Measurements from ENCODE around the gene LRP1B. TPM values are rescaled to one million over a fixed set of nuclear protein-coding genes. Genes with fewer than 3 reads are reported as not detected.

LRP1B gene
- total and polyA plus RNA-seq, 8 donors = 0.03 to 1.6 (median 0.84) TPM

- Histone ChIP-seq H3K9me3 (no peaks in the 10 kb centered on the region), H3K27me3 (no peaks in the 10 kb centered on the region), H3K4me1 (no peaks in the 10 kb centered on the region), H3K4me3 (no peak overlapping the region), H3K27ac (no peak overlapping the region), H3K36me3 (no peaks in the 10 kb centered on the region)
- DNase-seq = no peak
- no peak for ATAC-seq
- TF ChIP-seq CTCF (IDR thresholded peaks at IDR 0.05) = no peak
- intact Hi-C loops (cut with DNase I) = no loop called here
Observed at GRCh38 chr2:141003967-141004657, 1126.7 kb downstream of the LRP1B start.

- intact Hi-C loops (cut with DNase I) = no loop called here
- ATAC-seq (no peak), DNase-seq (no peak)
- Histone ChIP-seq H3K36me3 (no peaks in the 10 kb centered on the region), H3K27ac (no peak overlapping the region), H3K4me1 (no peaks in the 10 kb centered on the region), H3K27me3 (no peaks in the 10 kb centered on the region), H3K4me3 (no peak overlapping the region), H3K9me3 (no peaks in the 10 kb centered on the region)
- no peak for TF ChIP-seq CTCF (IDR thresholded peaks at IDR 0.05)
Observed at GRCh38 chr2:141001750-141002149, 1129.1 kb downstream of the LRP1B start.

- Histone ChIP-seq H3K36me3 (no peaks in the 10 kb centered on the region), H3K27ac (no peak overlapping the region), H3K9me3 (no peaks in the 10 kb centered on the region), H3K4me1 (no peaks in the 10 kb centered on the region), H3K4me3 (no peak overlapping the region), H3K27me3 (no peaks in the 10 kb centered on the region)
- no peak for ATAC-seq
- intact Hi-C loops (cut with DNase I) = no loop called here
- DNase-seq = no peak
- TF ChIP-seq CTCF (IDR thresholded peaks at IDR 0.05) = no peak
Observed at GRCh38 chr2:140998577-140998976, 1132.2 kb downstream of the LRP1B start.

GRCh38 chr2:140998017-140998416 is 1132.8 kb downstream of the LRP1B start:
- no peaks in the 10 kb centered on the region for H3K27me3 ChIP-seq

GRCh38 chr2:140994856-140995255 is 1136.0 kb downstream of the LRP1B start:
- Histone ChIP-seq H3K36me3 (no peaks in the 10 kb centered on the region), H3K4me1 (no peaks in the 10 kb centered on the region), H3K9me3 (no peaks in the 10 kb centered on the region), H3K4me3 (no peak overlapping the region), H3K27me3 (no peaks in the 10 kb centered on the region), H3K27ac (no peak overlapping the region)
- intact Hi-C loops (cut with DNase I) = no loop called here
- no peak for ATAC-seq
- TF ChIP-seq CTCF (IDR thresholded peaks at IDR 0.05) = no peak
- DNase-seq = no peak

More at GRCh38 chr2:140998017-140998416, 1132.8 kb downstream of the LRP1B start:
- ATAC-seq = no peak
- no peak for DNase-seq
- no peaks in the 10 kb centered on the region for H3K4me1 ChIP-seq
- no peaks in the 10 kb centered on the region for H3K9me3 ChIP-seq
- no peak overlapping the region for H3K27ac ChIP-seq
- no peak overlapping the region for H3K4me3 ChIP-seq
- H3K36me3 ChIP-seq = no peaks in the 10 kb centered on the region
- intact Hi-C loops (cut with DNase I) = no loop called here
- no peak for TF ChIP-seq CTCF (IDR thresholded peaks at IDR 0.05)

Data from left lung (tissue), 10 donors.